Measurements from ENCODE around the gene PLPPR4.

The PLPPR4 gene

GRCh38 chr1:99306056-99306455 is 41.8 kb downstream of the PLPPR4 start:
- no peak for TF ChIP-seq CTCF (IDR thresholded peaks at IDR 0.05)
- Mint-ChIP-seq H3K27me3 (ENCODE audit: low read depth, poor library complexity) (peaks cover 5% of the 10 kb centered on the region), H3K4me3 (no peak overlapping the region), H3K4me1 (no peaks in the 10 kb centered on the region), H3K9me3 (no peaks in the 10 kb centered on the region), H3K27ac (no peak overlapping the region), H3K36me3 (ENCODE audit: low read depth) (no peaks in the 10 kb centered on the region)
- no peak for DNase-seq

GRCh38 chr1:99306644-99307043 is 42.4 kb downstream of the PLPPR4 start:
- Mint-ChIP-seq H3K4me3 (no peak overlapping the region), H3K9me3 (no peaks in the 10 kb centered on the region)
- DNase-seq = no peak

GRCh38 chr1:99315305-99315704 is 51.0 kb downstream of the PLPPR4 start:
- Mint-ChIP-seq H3K27me3 (ENCODE audit: low read depth, poor library complexity) (no peaks in the 10 kb centered on the region), H3K36me3 (ENCODE audit: low read depth) (no peaks in the 10 kb centered on the region), H3K4me3 (no peak overlapping the region), H3K27ac (no peak overlapping the region), H3K9me3 (peaks cover 8% of the 10 kb centered on the region), H3K4me1 (no peaks in the 10 kb centered on the region)
- no peak for TF ChIP-seq CTCF (IDR thresholded peaks at IDR 0.05)
- no peak for DNase-seq

More at GRCh38 chr1:99306644-99307043, 42.4 kb downstream of the PLPPR4 start:
- Mint-ChIP-seq H3K27ac (no peak overlapping the region), H3K27me3 (ENCODE audit: low read depth, poor library complexity) (peaks cover 5% of the 10 kb centered on the region), H3K36me3 (ENCODE audit: low read depth) (no peaks in the 10 kb centered on the region), H3K4me1 (no peaks in the 10 kb centered on the region)
- TF ChIP-seq CTCF (IDR thresholded peaks at IDR 0.05) = no peak

- no peaks in the 10 kb centered on the region for H3K9me3 Mint-ChIP-seq
- peaks cover 3% of the 10 kb centered on the region for H3K27me3 Mint-ChIP-seq (ENCODE audit: low read depth, poor library complexity)
- no peak overlapping the region for H3K27ac Mint-ChIP-seq
- DNase-seq = no peak
- H3K4me1 Mint-ChIP-seq = no peaks in the 10 kb centered on the region
- no peak overlapping the region for H3K4me3 Mint-ChIP-seq
- peak; percentile 45 for TF ChIP-seq CTCF (IDR thresholded peaks at IDR 0.05)
- H3K36me3 Mint-ChIP-seq (ENCODE audit: low read depth) = no peaks in the 10 kb centered on the region
Observed at GRCh38 chr1:99326215-99326949, 62.1 kb downstream of the PLPPR4 start.

GRCh38 chr1:99327357-99327756 is 63.1 kb downstream of the PLPPR4 start:
- H3K27me3 Mint-ChIP-seq (ENCODE audit: low read depth, poor library complexity) = peaks cover 3% of the 10 kb centered on the region
- H3K4me3 Mint-ChIP-seq = no peak overlapping the region
- DNase-seq = no peak

More at GRCh38 chr1:99327357-99327756, 63.1 kb downstream of the PLPPR4 start:
- Mint-ChIP-seq H3K27ac (no peak overlapping the region), H3K36me3 (ENCODE audit: low read depth) (no peaks in the 10 kb centered on the region), H3K4me1 (no peaks in the 10 kb centered on the region), H3K9me3 (no peaks in the 10 kb centered on the region)
- TF ChIP-seq CTCF (IDR thresholded peaks at IDR 0.05) = no peak

Data from nephron progenitor cell (in vitro differentiated cells).